SK-N-SH treated with all-trans-retinoic acid at 6 μM for 48 hours (cell line): ENCODE results near the gene MAPK8IP3.

Source experiments
- CSDC2 ChIP-seq: fragments of 250-450 bp; sonication (Bioruptor Pico); IDR thresholded peaks from 2 replicates; pipeline ENCODE4 v1.5.0; 2020; ENCODE audit warnings: mild to moderate bottlenecking, moderate library complexity
- OSR1 ChIP-seq: fragments of 250-450 bp; sonication (Bioruptor Pico); IDR thresholded peaks from 2 replicates; pipeline ENCODE4 v1.8.0; 2022; ENCODE audit warnings: moderate library complexity, mild to moderate bottlenecking, inconsistent platforms
- RARB ChIP-seq: fragments of 250-450 bp; sonication (Bioruptor Pico); IDR thresholded peaks from 2 replicates; pipeline ENCODE4 v1.8.0; 2021; ENCODE audit warnings: mild to moderate bottlenecking, moderate library complexity
- TCF4 ChIP-seq: fragments of 250-450 bp; sonication (Bioruptor Pico); IDR thresholded peaks from 2 replicates; pipeline ENCODE4 v1.8.0; 2021; ENCODE audit warnings: mild to moderate bottlenecking, moderate library complexity, borderline replicate concordance
- TOX ChIP-seq: fragments of 250-450 bp; sonication (Bioruptor Pico); IDR thresholded peaks from 2 replicates; pipeline ENCODE4 v1.8.0; 2021; ENCODE audit warnings: mild to moderate bottlenecking, moderate library complexity, borderline replicate concordance
- ZFP3 ChIP-seq: fragments of 250-450 bp; sonication (Bioruptor Pico); IDR thresholded peaks from 2 replicates; pipeline ENCODE4 v1.5.0; 2020; ENCODE audit warnings: mild to moderate bottlenecking, moderate library complexity
- ZFP30 ChIP-seq: fragments of 450-650 bp; formaldehyde crosslinking; IDR thresholded peaks from 2 replicates; pipeline ENCODE4 v1.5.0; 2022; ENCODE audit warnings: mild to moderate bottlenecking, moderate library complexity
- ZNF565 ChIP-seq: fragments of 450-650 bp; formaldehyde crosslinking; conservative IDR thresholded peaks from 2 replicates; pipeline ENCODE4 v1.5.0; 2020; ENCODE audit warnings: low read depth, mild to moderate bottlenecking, moderate library complexity
- ZNF70 ChIP-seq: fragments of 450-650 bp; formaldehyde crosslinking; IDR thresholded peaks from 2 replicates; pipeline ENCODE4 v1.5.0; 2020; ENCODE audit warnings: mild to moderate bottlenecking, moderate library complexity
- TF ChIP-seq, protein P1 (sequence below): fragments of 250-450 bp; sonication (Bioruptor Pico); IDR thresholded peaks from 2 replicates; pipeline ENCODE4 v1.8.0; 2020; ENCODE audit warnings: mild to moderate bottlenecking, moderate library complexity, borderline replicate concordance
- TF ChIP-seq, protein P2 (sequence below): fragments of 250-450 bp; sonication (Bioruptor Pico); IDR thresholded peaks from 2 replicates; pipeline ENCODE4 v1.8.0; 2021; ENCODE audit warnings: low read depth, mild to moderate bottlenecking, moderate library complexity, borderline replicate concordance

DNA sequence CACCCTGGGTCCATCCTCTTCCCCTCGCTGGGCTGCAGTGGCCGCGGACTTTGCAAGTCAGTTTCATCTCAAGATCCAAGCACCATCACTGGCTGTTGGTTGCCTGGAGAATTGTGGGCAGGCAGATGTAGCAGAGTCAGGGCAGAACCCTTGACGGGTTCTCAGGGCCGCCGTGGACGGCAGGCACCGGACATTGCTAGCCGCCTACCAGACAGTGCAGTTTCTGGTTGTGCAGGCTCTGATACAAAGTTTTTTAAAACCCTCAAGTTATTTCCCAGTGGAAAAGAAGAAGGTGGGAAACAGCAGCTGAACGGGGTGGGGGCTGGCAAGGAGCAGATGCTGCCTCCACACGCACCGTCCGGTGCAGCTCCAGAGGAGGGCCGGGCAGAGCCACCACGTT is 3.4 kb downstream of the MAPK8IP3 start:
- TF ChIP-seq ZFP30 (CRISPR knock-in tag) (no peak), RARB (no peak), TOX (CRISPR knock-in tag) (no peak), ZNF565 (no peak), ZFP3 (CRISPR knock-in tag) (no peak), ZNF70 (CRISPR knock-in tag) (no peak), TCF4 (CRISPR knock-in tag) (no peak), OSR1 (CRISPR knock-in tag) (no peak), CSDC2 (CRISPR knock-in tag) (no peak)
- TF ChIP-seq, protein P1, sequence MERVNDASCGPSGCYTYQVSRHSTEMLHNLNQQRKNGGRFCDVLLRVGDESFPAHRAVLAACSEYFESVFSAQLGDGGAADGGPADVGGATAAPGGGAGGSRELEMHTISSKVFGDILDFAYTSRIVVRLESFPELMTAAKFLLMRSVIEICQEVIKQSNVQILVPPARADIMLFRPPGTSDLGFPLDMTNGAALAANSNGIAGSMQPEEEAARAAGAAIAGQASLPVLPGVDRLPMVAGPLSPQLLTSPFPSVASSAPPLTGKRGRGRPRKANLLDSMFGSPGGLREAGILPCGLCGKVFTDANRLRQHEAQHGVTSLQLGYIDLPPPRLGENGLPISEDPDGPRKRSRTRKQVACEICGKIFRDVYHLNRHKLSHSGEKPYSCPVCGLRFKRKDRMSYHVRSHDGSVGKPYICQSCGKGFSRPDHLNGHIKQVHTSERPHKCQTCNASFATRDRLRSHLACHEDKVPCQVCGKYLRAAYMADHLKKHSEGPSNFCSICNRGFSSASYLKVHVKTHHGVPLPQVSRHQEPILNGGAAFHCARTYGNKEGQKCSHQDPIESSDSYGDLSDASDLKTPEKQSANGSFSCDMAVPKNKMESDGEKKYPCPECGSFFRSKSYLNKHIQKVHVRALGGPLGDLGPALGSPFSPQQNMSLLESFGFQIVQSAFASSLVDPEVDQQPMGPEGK (CRISPR knock-in tag) = no peak
- TF ChIP-seq, protein P2, sequence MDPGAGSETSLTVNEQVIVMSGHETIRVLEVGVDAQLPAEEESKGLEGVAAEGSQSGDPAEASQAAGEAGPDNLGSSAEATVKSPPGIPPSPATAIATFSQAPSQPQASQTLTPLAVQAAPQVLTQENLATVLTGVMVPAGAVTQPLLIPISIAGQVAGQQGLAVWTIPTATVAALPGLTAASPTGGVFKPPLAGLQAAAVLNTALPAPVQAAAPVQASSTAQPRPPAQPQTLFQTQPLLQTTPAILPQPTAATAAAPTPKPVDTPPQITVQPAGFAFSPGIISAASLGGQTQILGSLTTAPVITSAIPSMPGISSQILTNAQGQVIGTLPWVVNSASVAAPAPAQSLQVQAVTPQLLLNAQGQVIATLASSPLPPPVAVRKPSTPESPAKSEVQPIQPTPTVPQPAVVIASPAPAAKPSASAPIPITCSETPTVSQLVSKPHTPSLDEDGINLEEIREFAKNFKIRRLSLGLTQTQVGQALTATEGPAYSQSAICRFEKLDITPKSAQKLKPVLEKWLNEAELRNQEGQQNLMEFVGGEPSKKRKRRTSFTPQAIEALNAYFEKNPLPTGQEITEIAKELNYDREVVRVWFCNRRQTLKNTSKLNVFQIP (CRISPR knock-in tag) = no peak
